ENCODE results near the gene NEAT1. TPM values are rescaled to one million over a fixed set of nuclear protein-coding genes. Genes with fewer than 3 reads are reported as not detected.
A peak's percentile ranks its signal among the peaks of the same experiment; 100 is the strongest.

Gene NEAT1
- total and polyA plus RNA-seq, 11 donors: 17.0 to 760 (median 507) TPM

DNA sequence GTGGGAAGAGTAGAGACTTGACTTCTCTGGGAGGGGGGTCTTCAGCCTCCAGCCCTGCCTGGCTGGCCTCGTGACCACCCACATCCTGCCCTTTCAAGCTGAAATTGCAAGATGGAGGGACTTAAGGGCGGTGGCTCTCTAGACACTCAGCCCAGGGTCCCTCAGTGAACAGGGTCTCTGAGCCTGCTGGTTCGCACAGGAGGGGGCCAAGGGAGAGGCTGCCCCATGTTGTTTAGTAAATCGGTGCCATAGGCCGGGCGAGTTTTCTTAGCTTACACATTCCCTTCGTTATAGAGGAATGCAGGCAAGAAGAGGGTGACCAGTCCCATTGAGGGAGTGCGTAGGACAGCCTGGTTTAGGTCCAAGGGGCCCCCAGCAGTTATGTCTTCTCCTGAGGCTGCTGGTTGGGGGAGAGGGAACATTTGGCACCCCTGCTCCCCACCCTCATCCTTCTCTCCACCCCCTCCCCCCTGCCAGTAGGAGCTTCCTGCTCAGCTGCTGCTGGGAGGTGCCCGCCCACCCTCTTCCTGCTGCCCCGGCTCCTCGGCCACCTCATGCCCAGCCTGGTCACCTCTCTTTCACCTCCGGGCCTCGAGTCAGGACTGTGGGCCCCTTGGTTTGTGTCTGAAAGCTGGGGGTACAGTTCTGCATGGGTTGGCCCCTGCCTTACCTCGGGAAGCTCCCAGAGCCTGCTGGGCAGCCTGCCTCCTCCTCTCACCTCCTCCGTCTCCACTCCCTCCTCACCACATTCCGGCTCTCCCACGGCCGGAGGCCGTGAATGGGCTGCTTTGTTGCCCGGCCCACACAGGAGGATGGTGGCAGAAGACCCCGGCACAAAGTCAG lies 32.3 kb upstream of the NEAT1 start:
- H3K4me3 ChIP-seq: peak overlapping the region in 9 of 12 donors; percentile 11 to 48 (median 25)

DNA sequence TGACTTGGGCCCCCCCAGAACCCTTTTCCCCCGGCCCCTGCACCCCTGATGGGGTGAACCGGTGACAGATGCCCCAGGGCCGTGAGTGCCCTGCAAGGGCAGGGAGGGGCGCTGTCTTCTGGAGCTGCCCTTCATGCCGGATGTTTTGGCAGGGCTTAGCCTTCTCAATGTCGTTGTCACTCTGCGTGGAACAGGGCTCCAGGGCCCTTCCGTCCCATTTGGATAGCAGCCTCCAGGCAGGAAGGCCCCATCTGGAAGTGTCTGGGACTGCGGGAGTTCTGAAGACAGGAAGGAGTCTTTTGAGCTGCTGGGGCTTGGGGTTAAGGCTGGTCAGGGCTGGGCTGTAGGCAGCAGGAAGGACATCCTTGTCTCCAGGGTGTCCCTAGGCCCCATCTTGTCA lies 31.6 kb upstream of the NEAT1 start:
- TF ChIP-seq, protein P1, sequence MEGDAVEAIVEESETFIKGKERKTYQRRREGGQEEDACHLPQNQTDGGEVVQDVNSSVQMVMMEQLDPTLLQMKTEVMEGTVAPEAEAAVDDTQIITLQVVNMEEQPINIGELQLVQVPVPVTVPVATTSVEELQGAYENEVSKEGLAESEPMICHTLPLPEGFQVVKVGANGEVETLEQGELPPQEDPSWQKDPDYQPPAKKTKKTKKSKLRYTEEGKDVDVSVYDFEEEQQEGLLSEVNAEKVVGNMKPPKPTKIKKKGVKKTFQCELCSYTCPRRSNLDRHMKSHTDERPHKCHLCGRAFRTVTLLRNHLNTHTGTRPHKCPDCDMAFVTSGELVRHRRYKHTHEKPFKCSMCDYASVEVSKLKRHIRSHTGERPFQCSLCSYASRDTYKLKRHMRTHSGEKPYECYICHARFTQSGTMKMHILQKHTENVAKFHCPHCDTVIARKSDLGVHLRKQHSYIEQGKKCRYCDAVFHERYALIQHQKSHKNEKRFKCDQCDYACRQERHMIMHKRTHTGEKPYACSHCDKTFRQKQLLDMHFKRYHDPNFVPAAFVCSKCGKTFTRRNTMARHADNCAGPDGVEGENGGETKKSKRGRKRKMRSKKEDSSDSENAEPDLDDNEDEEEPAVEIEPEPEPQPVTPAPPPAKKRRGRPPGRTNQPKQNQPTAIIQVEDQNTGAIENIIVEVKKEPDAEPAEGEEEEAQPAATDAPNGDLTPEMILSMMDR (IDR thresholded peaks at IDR 0.05): peak in 3 of 12 donors; percentile 6 to 17 (median 7)
- no peak for TF ChIP-seq POLR2A (IDR thresholded peaks at IDR 0.05)
- 11 to 26% (median 18%) methylated on average over 4 to 9 of the region's 9 CpGs for WGBS, 4 donors
- Histone ChIP-seq H3K9me3 (no peaks in the 10 kb centered on the region), H3K27me3 (no peaks in the 10 kb centered on the region), H3K27ac (peak overlapping the region; percentile 72 to 92 (median 86)), H3K4me3 (peak overlapping the region in 9 of 12 donors; percentile 11 to 48 (median 25)), H3K4me1 (peaks cover 17 to 66% (median 49%) of the 10 kb centered on the region in 12 donors), H3K36me3 (peaks cover 0 to 52% (median 29%) of the 10 kb centered on the region in 9 donors)
- ATAC-seq (peak; percentile 31 to 67 (median 46)), DNase-seq (peak in 3 of 5 donors; percentile 62 to 67 (median 66))
- intact Hi-C loops (cut with DNase I): loop anchor here in 2 of 10 donors (2.0 kb wide), 2 partner anchors 14 to 20 kb away; no protein-coding TSS in a partner anchor

More for the DNA sequence above, 32.3 kb upstream of the NEAT1 start:
- Histone ChIP-seq H3K27ac (peak overlapping the region; percentile 72 to 92 (median 86)), H3K4me1 (peaks cover 17 to 72% (median 51%) of the 10 kb centered on the region in 12 donors), H3K9me3 (no peaks in the 10 kb centered on the region), H3K36me3 (peaks cover 0 to 45% (median 22%) of the 10 kb centered on the region in 9 donors), H3K27me3 (no peaks in the 10 kb centered on the region)
- 40 to 63% (median 50%) methylated on average over 17 to 21 of the region's 21 CpGs for WGBS, 4 donors
- DNase-seq (no peak), ATAC-seq (peak in 2 of 4 donors; percentile 8 to 33)
- TF ChIP-seq POLR2A (IDR thresholded peaks at IDR 0.05): no peak
- TF ChIP-seq, protein P1 (IDR thresholded peaks at IDR 0.05): no peak
- intact Hi-C loops (cut with DNase I): loop anchor here in 2 of 10 donors (2.0 kb wide), 2 partner anchors 14 to 20 kb away; no protein-coding TSS in a partner anchor

DNA sequence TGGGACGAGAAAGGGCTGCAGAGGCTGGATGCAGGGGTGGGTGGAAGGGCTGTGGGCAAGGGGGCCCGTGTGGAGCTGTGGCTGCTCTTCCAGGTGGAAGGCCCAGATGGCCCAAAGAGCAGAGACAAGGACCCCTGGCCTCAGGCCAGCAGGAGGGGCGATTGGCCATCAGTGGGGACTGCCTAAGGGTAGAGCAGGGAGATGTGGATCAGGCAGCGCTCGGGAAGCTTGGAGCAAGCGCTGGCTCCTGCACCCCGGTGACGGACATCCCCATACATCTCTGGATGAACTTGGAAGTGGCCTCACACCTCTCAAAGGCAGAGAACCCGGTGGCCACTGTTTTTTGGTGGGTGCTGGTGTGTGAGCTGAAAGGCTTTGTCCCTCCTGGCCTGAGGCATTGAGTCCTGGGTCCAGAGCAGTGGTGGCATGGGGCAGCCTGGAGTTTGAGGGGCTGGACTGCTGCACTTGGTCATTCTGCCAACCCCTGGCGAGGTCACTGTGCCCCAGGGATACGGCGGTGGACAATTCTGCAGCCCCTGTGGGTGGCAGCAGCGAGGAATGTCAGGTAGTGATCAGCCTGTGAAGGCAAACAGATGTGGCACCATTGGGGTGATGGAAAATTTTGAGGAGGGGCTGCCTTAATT lies 30.3 kb upstream of the NEAT1 start:
- intact Hi-C loops (cut with DNase I): no loop called here
- no peaks in the 10 kb centered on the region for H3K9me3 ChIP-seq
- no peaks in the 10 kb centered on the region for H3K27me3 ChIP-seq
- 86 to 90% (median 87%) methylated on average over 10 to 13 of the region's 13 CpGs for WGBS, 4 donors
- peaks cover 0 to 65% (median 42%) of the 10 kb centered on the region in 9 donors for H3K36me3 ChIP-seq
- H3K4me1 ChIP-seq: peaks cover 15 to 57% (median 43%) of the 10 kb centered on the region in 12 donors
- no peak for ATAC-seq
- peak overlapping the region in 8 of 12 donors; percentile 73 to 92 (median 89) for H3K27ac ChIP-seq
- TF ChIP-seq, protein P1 (IDR thresholded peaks at IDR 0.05): no peak
- no peak for TF ChIP-seq POLR2A (IDR thresholded peaks at IDR 0.05)
- DNase-seq: no peak
- H3K4me3 ChIP-seq: no peak overlapping the region

DNA sequence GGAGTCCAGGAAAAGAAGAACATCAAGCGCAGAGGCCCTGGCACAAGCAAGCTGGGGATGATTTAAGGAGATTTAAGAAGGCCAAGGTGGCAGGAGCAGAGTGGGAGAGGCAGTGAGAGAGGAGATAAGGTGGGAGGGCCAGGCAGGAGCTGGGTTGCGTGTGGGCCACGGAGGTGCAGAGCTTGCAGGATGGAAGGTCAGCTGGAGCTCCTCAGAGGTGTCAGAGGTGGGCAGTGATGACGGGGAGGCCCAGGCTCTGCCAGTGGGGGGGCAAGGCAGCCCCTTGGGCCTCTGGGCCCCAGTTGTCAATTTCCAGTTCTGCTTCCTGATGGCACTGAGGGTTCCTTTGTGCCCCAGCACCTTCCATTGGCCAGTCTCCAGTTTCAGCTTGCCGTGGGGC lies 29.7 kb upstream of the NEAT1 start:
- DNase-seq: peak in 1 of 5 donors; percentile 52
- intact Hi-C loops (cut with DNase I): no loop called here
- 84 to 91% (median 89%) methylated on average over 5 of the region's 5 CpGs for WGBS, 4 donors
- no peak for TF ChIP-seq POLR2A (IDR thresholded peaks at IDR 0.05)
- TF ChIP-seq, protein P1 (IDR thresholded peaks at IDR 0.05): no peak
- Histone ChIP-seq H3K4me3 (no peak overlapping the region), H3K27me3 (no peaks in the 10 kb centered on the region), H3K9me3 (no peaks in the 10 kb centered on the region), H3K4me1 (peaks cover 15 to 51% (median 38%) of the 10 kb centered on the region in 12 donors), H3K27ac (no peak overlapping the region), H3K36me3 (peaks cover 0 to 71% (median 46%) of the 10 kb centered on the region in 9 donors)
- no peak for ATAC-seq
